Measurements from ENCODE around the gene FAR1.

- TF ChIP-seq CTCF (IDR thresholded peaks at IDR 0.05) (no peak), EZH2 (IDR thresholded peaks at IDR 0.05) (no peak)
Observed at GRCh38 chr11:13661074-13661623, 7.3 kb upstream of the FAR1 start.
